Gastrocnemius medialis (tissue), 4 donors: ENCODE measurements around the gene APOL2. TPM values are rescaled to one million over a fixed set of nuclear protein-coding genes. Genes with fewer than 3 reads are reported as not detected.

Experiments used
- ATAC-seq, 2 donors: fragments of 150-250 bp; one replicate each; pipeline ENCODE4 v1.9.1; 2016
- DNase-seq, 2 donors: peaks; one replicate each; pipeline ENCODE4 v3.0.0-alpha.2; 2019
- H3K27ac ChIP-seq, 4 donors: fragments of 200-600 bp; sonication (generic); 1 replicate in 1 of 4; 2 replicates in 3 of 4; pipeline ENCODE4 v1.5.1; 2016 to 2018; ENCODE audit warnings: mild to moderate bottlenecking in 2 of 4, moderate library complexity in 1 of 4
- H3K27me3 ChIP-seq, 3 donors: fragments of 200-600 bp; sonication (generic) in 2 of 3; 1 replicate in 1 of 3; 2 replicates in 2 of 3; pipeline versions ENCODE4 v1.5.1 to v1.6.0; 2016 to 2019; ENCODE audit warnings: mild to moderate bottlenecking in 1 of 3, moderate library complexity in 1 of 3
- H3K36me3 ChIP-seq, 2 donors: fragments of 200-600 bp; sonication (generic) in 1 of 2; one replicate each; pipeline ENCODE4 v1.5.1; 2017 to 2018
- H3K4me1 ChIP-seq, 2 donors: fragments of 200-600 bp; sonication (generic) in 1 of 2; one replicate each; pipeline ENCODE4 v1.5.1; 2016 to 2017; ENCODE audit warnings: mild to moderate bottlenecking in 2 of 2
- H3K4me3 ChIP-seq, 4 donors: fragments of 200-600 bp; sonication (generic) in 3 of 4; 1 replicate in 1 of 4; 2 replicates in 3 of 4; pipeline ENCODE4 v1.5.1; 2016 to 2019; ENCODE audit warnings: mild to moderate bottlenecking in 2 of 4
- H3K9me3 ChIP-seq, 3 donors: fragments of 200-600 bp; sonication (generic) in 2 of 3; 1 replicate in 1 of 3; 2 replicates in 2 of 3; pipeline ENCODE4 v1.5.1; 2016 to 2019
- CTCF ChIP-seq, 5 experiments: fragments of 450-650 bp in 3 of 5; fragments of 200-600 bp in 2 of 5; sonication (generic) in 2 of 5; IDR thresholded peaks in 4 of 5; conservative IDR thresholded peaks in 1 of 5; 1 replicate in 4 of 5; 2 replicates in 1 of 5; pipeline ENCODE4 v1.5.1; 2016 to 2019; ENCODE audit warnings: antibody characterized with exemption in 5 of 5, mild to moderate bottlenecking in 3 of 5, moderate library complexity in 3 of 5
- POLR2A ChIP-seq, 2 donors: fragments of 450-650 bp; IDR thresholded peaks; one replicate each; pipeline ENCODE4 v1.6.1; 2017; ENCODE audit warnings: antibody characterized with exemption in 2 of 2, mild to moderate bottlenecking in 2 of 2, moderate library complexity in 2 of 2
- in situ Hi-C, 4 donors: fragments of 200-750 bp; cut with MboI; loops; one replicate each; pipeline versions ENCODE4 v1.15.0 to v1.8.0; 2017; ENCODE audit warnings: low sequenced_read_pairs in 4 of 4
- intact Hi-C: fragments of 100-400 bp; cut with DNase I; formaldehyde crosslinking; loops from one replicate; pipeline ENCODE4 v1.15.1; 2023; ENCODE audit warnings: low total_unique reads
- total RNA-seq, 4 donors: library from RNA; depleted of rRNA; stranded (reverse); fragments of >200 nt; gene quantifications; one replicate each; pipeline versions ENCODE4 v1.1.0 to v1.2.3, GENCODE V29; 2016

APOL2 gene
- total RNA-seq, 4 donors from 2014 or later = 8.7 to 25.5 (median 20.9) TPM

GRCh38 chr22:36236388-36237319, 2.7 kb downstream of the APOL2 start:
- no peaks in the 10 kb centered on the region for H3K27me3 ChIP-seq
- in situ Hi-C loops = loop anchor here in 1 of 4 donors (10.0 kb wide), 1 partner anchor 92 kb away; no protein-coding TSS in a partner anchor
- H3K9me3 ChIP-seq = no peaks in the 10 kb centered on the region
- TF ChIP-seq CTCF (IDR thresholded peaks at IDR 0.05 in 4 of 5, conservative IDR thresholded peaks at IDR 0.05 in 1 of 5) (no peak), POLR2A (IDR thresholded peaks at IDR 0.05) (no peak)
- intact Hi-C loops = no loop called here
- H3K4me3 ChIP-seq = peak overlapping the region in 1 of 4 donors; percentile 76
- DNase-seq (no peak), ATAC-seq (no peak)
- no peak overlapping the region for H3K27ac ChIP-seq
- H3K36me3 ChIP-seq = peaks cover 0 to 26% of the 10 kb centered on the region in 2 donors
- H3K4me1 ChIP-seq = peaks cover 24 to 37% of the 10 kb centered on the region in 2 donors

GRCh38 chr22:36235585-36235984, 3.7 kb downstream of the APOL2 start:
- in situ Hi-C loops (loop anchor here in 1 of 4 donors (10.0 kb wide), 1 partner anchor 91 kb away; no protein-coding TSS in a partner anchor), intact Hi-C loops (no loop called here)
- Histone ChIP-seq H3K36me3 (peaks cover 0 to 36% of the 10 kb centered on the region in 2 donors), H3K27me3 (no peaks in the 10 kb centered on the region), H3K4me3 (no peak overlapping the region), H3K4me1 (peaks cover 24 to 37% of the 10 kb centered on the region in 2 donors), H3K27ac (no peak overlapping the region), H3K9me3 (no peaks in the 10 kb centered on the region)
- DNase-seq (no peak), ATAC-seq (no peak)
- TF ChIP-seq CTCF (IDR thresholded peaks at IDR 0.05 in 4 of 5, conservative IDR thresholded peaks at IDR 0.05 in 1 of 5) (no peak), POLR2A (IDR thresholded peaks at IDR 0.05) (no peak)

GRCh38 chr22:36234919-36235318, 4.4 kb downstream of the APOL2 start:
- Histone ChIP-seq H3K4me1 (peaks cover 24 to 37% of the 10 kb centered on the region in 2 donors), H3K4me3 (no peak overlapping the region), H3K27me3 (no peaks in the 10 kb centered on the region), H3K27ac (no peak overlapping the region), H3K9me3 (no peaks in the 10 kb centered on the region), H3K36me3 (peaks cover 0 to 43% of the 10 kb centered on the region in 2 donors)
- in situ Hi-C loops = loop anchor here in 1 of 4 donors (10.0 kb wide), 1 partner anchor 90 kb away; no protein-coding TSS in a partner anchor
- no peak for TF ChIP-seq CTCF (IDR thresholded peaks at IDR 0.05 in 4 of 5, conservative IDR thresholded peaks at IDR 0.05 in 1 of 5)
- TF ChIP-seq POLR2A (IDR thresholded peaks at IDR 0.05) = no peak
- no peak for DNase-seq
- no peak for ATAC-seq
- intact Hi-C loops = no loop called here

GRCh38 chr22:36234213-36234612, 5.1 kb downstream of the APOL2 start:
- H3K27ac ChIP-seq = no peak overlapping the region
- ATAC-seq (no peak), DNase-seq (no peak)
- TF ChIP-seq CTCF (IDR thresholded peaks at IDR 0.05 in 4 of 5, conservative IDR thresholded peaks at IDR 0.05 in 1 of 5) (no peak), POLR2A (IDR thresholded peaks at IDR 0.05) (no peak)
- H3K9me3 ChIP-seq = no peaks in the 10 kb centered on the region
- H3K4me3 ChIP-seq = no peak overlapping the region
- peaks cover 0 to 46% of the 10 kb centered on the region in 2 donors for H3K36me3 ChIP-seq
- intact Hi-C loops (no loop called here), in situ Hi-C loops (loop anchor here in 1 of 4 donors (10.0 kb wide), 1 partner anchor 89 kb away; no protein-coding TSS in a partner anchor)
- peaks cover 24 to 37% of the 10 kb centered on the region in 2 donors for H3K4me1 ChIP-seq
- H3K27me3 ChIP-seq = no peaks in the 10 kb centered on the region
